GM18868 (cell line): ENCODE data around the gene EDN3.

Experiments
- ATAC-seq: cut with Tn5 transposase; IDR thresholded peaks from one replicate; pipeline ENCODE4 v1.9.1; 2021; ENCODE audit warnings: mild to moderate bottlenecking, moderate library complexity; ENCODE audit not compliant: unreplicated experiment

The EDN3 gene

DNA sequence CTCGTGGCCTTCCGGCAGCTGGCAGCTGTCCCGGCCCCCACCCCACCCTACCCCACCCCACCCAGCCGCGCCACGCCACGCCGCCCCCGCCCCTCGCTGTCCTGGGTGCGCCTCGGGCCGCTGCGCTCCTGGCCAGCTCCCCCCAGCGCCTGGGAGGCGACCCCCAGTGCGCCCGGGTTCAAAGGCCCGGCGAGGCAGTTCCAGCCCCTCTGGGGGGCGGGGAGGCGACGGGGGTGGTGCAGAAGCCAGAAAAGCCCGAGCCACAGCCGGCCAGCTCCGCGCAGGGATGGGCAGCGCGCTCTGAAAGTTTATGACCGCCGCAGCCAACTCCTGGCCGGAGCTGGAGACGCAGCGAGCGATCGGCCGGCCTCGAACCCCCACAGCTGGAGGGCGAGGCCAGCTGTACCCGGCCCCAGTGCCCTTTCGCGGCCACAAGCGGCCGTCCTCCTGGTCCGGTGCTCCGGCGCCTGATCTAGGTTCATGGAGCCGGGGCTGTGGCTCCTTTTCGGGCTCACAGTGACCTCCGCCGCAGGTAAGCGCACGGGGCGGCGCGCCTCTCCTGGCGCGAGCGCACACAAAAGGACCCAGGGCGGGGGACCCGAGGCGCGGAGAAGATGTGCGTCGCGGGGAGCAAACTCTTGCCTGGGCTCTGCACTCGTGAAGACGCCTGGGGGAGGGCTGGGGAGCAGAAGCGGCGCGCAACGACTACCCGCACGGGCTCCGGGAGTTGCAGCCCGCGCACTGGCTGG, at the start of gene EDN3:
Gene EDN3 (plus strand): TSS at position 279 of the 749 bp plus-strand sequence. CDS start 202 bp downstream, at position 481.
- no peak for ATAC-seq

GRCh38 chr20:59253325-59253724, 47.1 kb upstream of the EDN3 start:
- no peak for ATAC-seq

- ATAC-seq: no peak
Observed at GRCh38 chr20:59253779-59254319, 46.6 kb upstream of the EDN3 start.

DNA sequence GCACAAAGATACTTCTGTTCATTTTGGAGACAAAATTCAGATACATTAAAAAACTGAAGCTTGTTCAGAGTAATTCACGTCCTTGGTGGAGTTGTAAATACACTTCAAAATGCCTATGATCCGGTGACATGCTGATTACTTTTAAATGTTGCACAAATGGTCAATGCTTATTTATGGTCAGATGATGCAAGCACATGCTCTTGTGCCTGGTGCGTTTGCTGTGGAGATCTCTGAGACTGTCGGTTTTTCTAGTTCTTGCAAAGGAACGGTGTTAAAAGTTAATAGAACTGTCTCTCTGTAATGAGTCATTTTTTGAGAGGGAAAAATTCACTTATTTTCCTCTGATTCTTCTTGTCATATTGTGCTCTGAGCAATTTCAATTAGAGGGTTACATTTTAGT, 45.2 kb upstream of the EDN3 start:
- ATAC-seq: no peak

- ATAC-seq: no peak
Observed at GRCh38 chr20:59258221-59258621, 42.2 kb upstream of the EDN3 start.

DNA sequence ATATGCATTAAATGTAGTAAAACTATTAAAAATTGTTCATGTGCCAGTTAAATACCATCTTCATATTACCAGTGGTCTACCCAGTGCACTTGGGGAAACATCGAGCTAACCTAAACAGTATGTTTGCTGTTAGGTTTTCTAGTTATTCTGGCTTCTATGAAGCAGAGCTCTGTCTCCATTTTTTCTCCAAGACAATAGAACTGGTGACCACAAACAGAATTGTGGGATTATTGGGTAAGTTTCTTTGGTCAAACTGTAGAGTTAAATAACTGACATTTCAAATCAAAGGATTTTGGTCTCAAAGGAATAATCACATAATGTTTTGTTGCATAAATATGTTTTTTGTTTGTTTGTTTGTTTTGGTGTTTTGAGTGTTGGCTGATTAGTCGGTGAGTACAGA, 40.5 kb upstream of the EDN3 start:
- no peak for ATAC-seq

DNA sequence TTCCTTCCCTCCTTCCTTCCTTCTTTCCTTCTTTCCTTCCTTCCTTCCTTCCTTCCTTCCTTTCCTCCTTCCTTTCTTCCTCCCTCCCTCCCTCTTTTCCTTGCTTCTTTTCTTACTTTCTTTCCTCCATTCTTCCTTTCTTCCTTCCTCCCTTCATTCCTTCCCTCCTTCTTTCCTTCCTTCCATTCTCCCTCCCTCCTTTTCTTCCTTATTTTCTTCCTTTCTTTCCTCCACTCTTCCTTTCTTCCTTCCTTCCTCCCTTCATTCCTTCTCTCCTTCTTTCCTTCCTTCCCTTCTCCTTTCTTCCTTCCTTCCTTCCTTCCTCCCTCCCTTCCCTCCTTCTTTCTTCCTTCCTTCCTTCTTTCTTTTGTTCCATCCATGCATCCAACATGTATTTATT, 35.1 kb upstream of the EDN3 start:
- ATAC-seq: no peak

DNA sequence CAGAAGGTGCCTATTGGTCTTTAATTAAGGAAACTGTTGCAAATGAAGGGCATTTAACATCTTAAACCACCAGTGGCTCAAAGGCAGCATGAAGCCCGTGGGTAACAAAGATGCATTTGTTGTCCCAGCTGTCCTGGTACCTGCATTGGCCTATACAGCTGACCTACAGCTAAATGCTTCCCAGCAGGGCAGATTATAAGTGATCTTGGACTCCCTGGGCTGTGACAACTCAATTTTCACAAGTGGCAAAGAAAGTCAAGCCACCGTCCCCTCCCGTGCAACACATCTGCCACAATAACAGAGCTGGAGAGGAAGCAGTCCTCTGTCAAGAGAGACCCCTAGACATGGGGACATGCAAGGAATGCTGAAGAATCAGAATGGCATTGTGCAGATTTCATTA, 31.5 kb upstream of the EDN3 start:
- ATAC-seq: no peak

GRCh38 chr20:59269411-59270025, 30.9 kb upstream of the EDN3 start:
- ATAC-seq: no peak

- ATAC-seq: no peak
Observed at GRCh38 chr20:59270380-59270779, 30.0 kb upstream of the EDN3 start.

DNA sequence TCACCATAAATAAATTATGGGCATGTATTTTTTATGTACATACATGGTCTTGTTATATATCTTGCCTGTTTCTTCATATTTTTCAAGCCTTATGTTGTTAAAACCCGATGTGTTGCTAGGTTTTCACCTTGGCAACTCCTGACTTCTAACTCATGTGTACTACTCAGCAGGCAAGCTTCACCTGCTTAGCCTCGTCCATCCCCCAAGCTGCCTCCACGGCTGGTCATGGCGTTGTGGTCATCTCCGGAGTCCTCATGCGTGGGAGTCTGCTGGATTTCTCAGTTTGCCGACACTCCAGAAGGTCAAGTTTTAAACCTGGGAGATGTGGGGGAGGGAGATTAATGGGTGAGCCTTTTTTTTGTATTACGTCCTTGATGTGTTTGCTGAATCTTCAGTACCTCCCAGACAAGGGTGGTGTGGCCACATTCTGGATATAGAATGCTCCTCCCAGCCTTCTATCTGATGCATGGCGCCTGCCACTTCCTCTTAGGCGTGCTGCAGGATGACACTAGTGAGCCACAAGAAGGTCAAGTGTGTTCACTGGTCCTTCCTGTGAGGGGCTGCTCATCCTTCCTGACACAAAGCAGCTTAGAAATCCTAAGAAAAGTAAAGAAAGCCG, 26.6 kb upstream of the EDN3 start:
- ATAC-seq: no peak

DNA sequence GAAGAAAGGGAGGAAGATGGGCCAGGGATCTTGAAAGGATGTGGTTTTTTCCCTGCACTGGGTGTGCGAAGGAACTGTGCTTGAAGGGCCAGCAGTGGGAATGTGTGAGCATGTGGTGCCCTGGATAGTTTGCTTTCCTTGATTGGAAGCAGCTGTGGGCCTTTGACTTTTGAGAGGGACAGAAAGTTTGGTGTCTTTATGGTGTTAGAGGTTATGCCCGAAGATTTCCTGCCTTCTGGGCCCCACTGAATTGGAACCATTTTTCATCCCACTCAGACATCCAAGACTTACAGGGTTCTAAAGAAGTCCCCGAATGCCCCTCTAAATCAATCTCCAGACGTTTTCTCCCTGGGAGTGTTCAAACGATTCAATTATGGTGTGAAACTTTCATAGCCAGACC, 23.5 kb upstream of the EDN3 start:
- no peak for ATAC-seq

DNA sequence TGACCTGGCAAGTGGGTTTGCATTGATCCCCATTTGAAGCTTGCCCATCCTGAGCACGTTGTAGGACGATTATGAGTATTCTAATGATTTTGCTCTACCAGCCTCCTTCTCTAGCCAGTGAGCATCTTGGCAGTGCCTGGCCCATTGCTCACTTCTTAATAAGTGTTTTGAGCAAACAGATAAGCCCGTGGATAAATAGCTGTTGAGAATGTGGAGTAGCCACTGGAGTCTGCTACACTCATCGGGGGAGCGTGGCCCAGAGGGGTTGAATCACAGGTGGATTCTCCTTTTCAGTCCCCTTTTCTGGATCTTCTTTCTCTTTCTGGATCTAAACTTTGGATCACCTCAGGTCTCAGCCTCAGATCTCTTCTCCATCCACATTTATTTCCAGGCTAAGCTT, 15.9 kb upstream of the EDN3 start:
- ATAC-seq: no peak

GRCh38 chr20:59289994-59290393, 10.4 kb upstream of the EDN3 start:
- ATAC-seq: no peak

GRCh38 chr20:59291740-59292383, 8.5 kb upstream of the EDN3 start:
- no peak for ATAC-seq

GRCh38 chr20:59295531-59295930, 4.9 kb upstream of the EDN3 start:
- no peak for ATAC-seq

DNA sequence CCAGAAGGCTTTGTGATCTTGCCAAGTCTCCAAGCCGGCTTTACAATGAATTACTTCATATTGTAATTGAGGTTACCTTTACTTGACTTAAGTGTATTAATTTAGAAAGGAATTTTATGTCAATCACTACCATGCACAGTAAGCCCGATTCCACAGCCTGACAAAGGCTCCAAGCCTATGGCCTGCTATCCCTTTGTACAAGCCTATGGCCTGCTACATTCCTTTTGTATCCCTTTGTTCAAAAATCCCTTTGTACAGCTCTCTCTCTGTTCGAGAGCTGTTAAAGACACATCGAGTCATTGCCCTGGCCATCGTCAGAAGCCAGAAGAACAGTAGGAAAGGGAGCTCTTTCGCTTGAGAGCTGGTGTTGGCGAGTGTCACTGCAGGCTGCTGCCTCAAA, 2.7 kb upstream of the EDN3 start:
- ATAC-seq: no peak

DNA sequence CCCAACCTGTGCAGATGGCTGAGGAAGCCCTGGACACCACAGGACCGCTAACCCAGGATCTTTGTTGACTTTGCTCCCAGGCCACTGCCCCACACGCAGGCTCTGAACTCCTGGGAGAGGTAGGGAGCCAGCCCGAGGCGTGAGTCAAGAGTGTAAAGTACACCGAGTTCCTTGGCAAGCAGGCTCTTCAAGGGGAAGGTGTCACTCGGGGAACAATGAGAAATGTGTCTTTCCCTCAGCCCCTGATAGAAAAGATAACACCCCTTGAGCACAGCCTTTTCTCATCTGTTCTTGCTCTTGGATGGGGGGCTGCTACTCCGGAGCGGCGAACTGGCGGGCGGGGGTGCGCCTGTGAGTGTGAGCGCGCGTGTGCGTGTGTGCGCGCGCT, 472 bp upstream of the EDN3 start:
- no peak for ATAC-seq

DNA sequence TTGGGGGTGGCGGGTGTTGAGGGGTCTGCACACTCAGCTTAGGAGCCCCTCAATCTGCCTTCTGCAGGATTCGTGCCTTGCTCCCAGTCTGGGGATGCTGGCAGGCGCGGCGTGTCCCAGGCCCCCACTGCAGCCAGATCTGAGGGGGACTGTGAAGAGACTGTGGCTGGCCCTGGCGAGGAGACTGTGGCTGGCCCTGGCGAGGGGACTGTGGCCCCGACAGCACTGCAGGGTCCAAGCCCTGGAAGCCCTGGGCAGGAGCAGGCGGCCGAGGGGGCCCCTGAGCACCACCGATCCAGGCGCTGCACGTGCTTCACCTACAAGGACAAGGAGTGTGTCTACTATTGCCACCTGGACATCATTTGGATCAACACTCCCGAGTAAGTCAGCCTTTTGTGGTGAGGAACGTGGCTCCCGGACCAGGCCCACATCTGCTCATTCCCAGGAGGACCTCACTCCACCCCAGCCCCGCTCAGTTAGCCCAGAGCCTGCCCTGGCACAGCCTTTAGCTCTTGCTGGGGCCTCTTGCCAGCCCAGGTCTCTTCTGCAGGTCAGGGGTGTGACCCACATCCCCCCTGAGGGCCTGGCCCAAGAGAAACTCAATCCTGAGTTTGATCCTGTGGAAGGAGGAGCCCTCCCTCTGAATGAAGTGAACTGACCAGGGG, 1.1 kb downstream of the EDN3 start:
- no peak for ATAC-seq

DNA sequence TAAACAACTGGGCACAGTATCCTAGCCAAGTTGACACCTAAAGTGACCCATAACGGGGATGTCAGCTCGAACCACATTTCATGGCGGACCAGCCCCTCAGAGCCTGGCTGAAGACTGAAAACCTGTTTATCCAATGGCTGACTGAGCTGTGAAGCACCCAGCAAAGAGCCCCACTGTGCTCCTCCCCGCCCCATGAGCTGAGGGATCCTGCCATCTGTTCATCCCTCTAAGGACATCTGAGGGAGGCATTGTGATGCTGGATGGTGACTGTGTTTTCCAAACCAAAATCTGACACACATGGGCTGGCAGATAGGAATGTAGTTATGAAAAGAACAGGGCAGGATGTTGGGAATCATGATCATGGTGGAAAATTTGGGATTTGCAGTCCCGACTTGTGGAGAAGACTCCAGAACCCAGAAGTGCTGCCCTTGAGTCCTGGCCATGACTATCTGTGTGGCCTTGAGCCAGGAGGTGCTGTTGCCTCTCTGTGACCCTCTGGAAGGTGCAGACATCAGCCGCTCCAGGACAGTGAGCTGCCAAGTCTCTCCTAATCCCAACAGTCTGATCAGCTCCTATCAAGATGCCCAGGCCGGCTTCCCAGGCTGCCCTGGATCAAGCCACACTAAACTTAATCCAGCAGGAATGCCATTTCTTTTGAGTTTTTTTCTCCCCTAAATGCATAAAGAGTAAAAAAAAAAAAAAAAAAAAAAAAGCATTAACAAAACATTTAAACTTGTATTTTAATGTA, 5.7 kb downstream of the EDN3 start:
- ATAC-seq: no peak
